Naive thymus-derived CD8-positive, alpha-beta T cell (primary cell): ENCODE results near the gene SPEG. TPM values are rescaled to one million over a fixed set of nuclear protein-coding genes. Genes with fewer than 3 reads are reported as not detected.
A peak's percentile ranks its signal among the peaks of the same experiment; 100 is the strongest.

Experiments
- ATAC-seq, 2 donors: fragments of 150-1000 bp; cut with Tn5 transposase in 1 of 2; sonication (Bioruptor Pico), chemical (Tn5 transposase) in 1 of 2; 1 replicate in 1 of 2; 2 replicates in 1 of 2; pipeline ENCODE4 v1.10.0; 2021; ENCODE audit warnings: mild to moderate bottlenecking in 2 of 2, moderate library complexity in 2 of 2
- POLR2A ChIA-PET: fragments of 350-600 bp; sonication (Branson Sonifier 250); formaldehyde crosslinking; loops from one replicate; lab custom pipeline; 2021; ENCODE audit warnings: antibody characterized with exemption; lab: Charles Lee
- DNase-seq, 10 donors: peaks; one replicate each; pipeline versions ENCODE4 v3.0.0 to v3.0.0-alpha.2; 2020 to 2022
- H3K27ac Mint-ChIP-seq, 10 donors: one replicate each; pipeline ENCODE4 v1.8.0; 2020 to 2022; ENCODE audit warnings: mild to moderate bottlenecking in 10 of 10, mixed read lengths in 10 of 10, moderate library complexity in 4 of 10, inconsistent platforms in 1 of 10
- H3K27me3 Mint-ChIP-seq, 5 donors: one replicate each; pipeline ENCODE4 v1.8.0; 2021 to 2022; ENCODE audit warnings: mixed read lengths in 5 of 5
- H3K36me3 Mint-ChIP-seq, 3 donors: one replicate each; pipeline ENCODE4 v1.8.0; 2020 to 2022; ENCODE audit warnings: mixed read lengths in 3 of 3, mild to moderate bottlenecking in 2 of 3, inconsistent platforms in 1 of 3
- H3K4me1 Mint-ChIP-seq, 4 donors: one replicate each; pipeline ENCODE4 v1.8.0; 2021 to 2022; ENCODE audit warnings: mixed read lengths in 4 of 4
- H3K4me3 Mint-ChIP-seq, 10 donors: one replicate each; pipeline ENCODE4 v1.8.0; 2020 to 2022; ENCODE audit warnings: mild to moderate bottlenecking in 10 of 10, mixed read lengths in 10 of 10, moderate library complexity in 6 of 10, inconsistent platforms in 1 of 10
- H3K9me3 Mint-ChIP-seq, 9 donors: one replicate each; pipeline ENCODE4 v1.8.0; 2020 to 2022; ENCODE audit warnings: mixed read lengths in 9 of 9, mild to moderate bottlenecking in 3 of 9, inconsistent platforms in 1 of 9, moderate library complexity in 1 of 9
- polyA plus RNA-seq, 3 donors: library from polyadenylated mRNA; unstranded; fragments of 300-500 nt; fragmentation: Illumina TruSeq; gene quantifications; one replicate each; pipeline ENCODE4 v1.2.3, GENCODE V29; 2021
- total RNA-seq, 8 experiments: library from RNA in 2 of 8; stranded (reverse) in 2 of 8; gene quantifications; one replicate each; pipeline ENCODE4 v1.2.3 and lab custom pipeline; 2021 to 2026

SPEG gene
- total and polyA plus RNA-seq, 5 experiments from 2014 or later: 1.6 to 22.5 (median 3.0) TPM

- DNase-seq: no peak
- Mint-ChIP-seq H3K4me3 (peak within 1 kb of the TSS in 3 of 10 donors; percentile 14 to 47 (median 41)), H3K4me1 (peaks cover 1 to 9% (median 3%) of the 10 kb centered on the region in 4 donors), H3K9me3 (peaks cover 0 to 2% (median 0%) of the 10 kb centered on the region in 9 donors), H3K27ac (no peak within 1 kb of the TSS), H3K36me3 (peaks cover 0 to 2% (median 0%) of the 10 kb centered on the region in 3 donors), H3K27me3 (peaks cover 16 to 62% (median 32%) of the 10 kb centered on the region in 5 donors)
- POLR2A ChIA-PET: no interaction called here
- no peak for ATAC-seq
Observed at GRCh38 chr2:219418155-219419011, 16.3 kb upstream of the SPEG start, which contains the start of gene DES. TSS of gene DES (plus strand) at chr2:219418377. CDS start at chr2:219418463, 86 bp downstream.

- no peak overlapping the region for H3K27ac Mint-ChIP-seq
- H3K4me1 Mint-ChIP-seq: peaks cover 1 to 9% (median 3%) of the 10 kb centered on the region in 4 donors
- ATAC-seq: no peak
- POLR2A ChIA-PET: no interaction called here
- H3K9me3 Mint-ChIP-seq: no peaks in the 10 kb centered on the region
- peak overlapping the region in 2 of 10 donors; percentile 14 to 47 for H3K4me3 Mint-ChIP-seq
- peaks cover 14 to 62% (median 30%) of the 10 kb centered on the region in 5 donors for H3K27me3 Mint-ChIP-seq
- no peak for DNase-seq
- H3K36me3 Mint-ChIP-seq: no peaks in the 10 kb centered on the region
Observed at GRCh38 chr2:219419012-219419324, 15.7 kb upstream of the SPEG start.

GRCh38 chr2:219419331-219420197, 15.1 kb upstream of the SPEG start:
- Mint-ChIP-seq H3K9me3 (no peaks in the 10 kb centered on the region), H3K4me3 (peak overlapping the region in 4 of 10 donors; percentile 14 to 47 (median 38))

GRCh38 chr2:219420687-219421086, 14.0 kb upstream of the SPEG start:
- H3K36me3 Mint-ChIP-seq: no peaks in the 10 kb centered on the region
- no peak overlapping the region for H3K4me3 Mint-ChIP-seq
- no peak for DNase-seq
- H3K4me1 Mint-ChIP-seq: peaks cover 1 to 9% (median 3%) of the 10 kb centered on the region in 4 donors
- peaks cover 15 to 78% (median 32%) of the 10 kb centered on the region in 5 donors for H3K27me3 Mint-ChIP-seq
- H3K9me3 Mint-ChIP-seq: no peaks in the 10 kb centered on the region
- no peak overlapping the region for H3K27ac Mint-ChIP-seq
- POLR2A ChIA-PET: no interaction called here
- ATAC-seq: no peak

More at GRCh38 chr2:219419331-219420197, 15.1 kb upstream of the SPEG start:
- H3K36me3 Mint-ChIP-seq: no peaks in the 10 kb centered on the region
- DNase-seq (no peak), ATAC-seq (no peak)
- no peak overlapping the region for H3K27ac Mint-ChIP-seq
- H3K4me1 Mint-ChIP-seq: peaks cover 1 to 9% (median 3%) of the 10 kb centered on the region in 4 donors
- POLR2A ChIA-PET: no interaction called here
- peaks cover 15 to 66% (median 32%) of the 10 kb centered on the region in 5 donors for H3K27me3 Mint-ChIP-seq

GRCh38 chr2:219421323-219421722, 13.3 kb upstream of the SPEG start:
- Mint-ChIP-seq H3K27me3 (peaks cover 15 to 84% (median 38%) of the 10 kb centered on the region in 5 donors), H3K9me3 (no peaks in the 10 kb centered on the region), H3K36me3 (no peaks in the 10 kb centered on the region), H3K27ac (no peak overlapping the region), H3K4me3 (no peak overlapping the region), H3K4me1 (peaks cover 1 to 9% (median 3%) of the 10 kb centered on the region in 4 donors)
- POLR2A ChIA-PET: no interaction called here
- ATAC-seq: no peak
- no peak for DNase-seq

GRCh38 chr2:219422952-219423534, 11.6 kb upstream of the SPEG start:
- Mint-ChIP-seq H3K9me3 (no peaks in the 10 kb centered on the region), H3K27ac (peak overlapping the region in 1 of 10 donors; percentile 13), H3K36me3 (no peaks in the 10 kb centered on the region), H3K27me3 (peaks cover 13 to 86% (median 42%) of the 10 kb centered on the region in 5 donors), H3K4me1 (peaks cover 1 to 9% (median 3%) of the 10 kb centered on the region in 4 donors), H3K4me3 (no peak overlapping the region)
- DNase-seq: no peak
- ATAC-seq: no peak
- POLR2A ChIA-PET: interaction anchor here (0.6 kb wide), 1 partner anchor 34 kb away, joined by 3 read pairs; no protein-coding TSS in a partner anchor

- POLR2A ChIA-PET: no interaction called here
Observed at GRCh38 chr2:219423652-219424377, 10.8 kb upstream of the SPEG start.

GRCh38 chr2:219425238-219426067, 9.2 kb upstream of the SPEG start:
- Mint-ChIP-seq H3K27me3 (peaks cover 4 to 68% (median 26%) of the 10 kb centered on the region in 5 donors), H3K36me3 (no peaks in the 10 kb centered on the region), H3K27ac (peak overlapping the region in 1 of 10 donors; percentile 11), H3K4me1 (peaks cover 0 to 2% (median 0%) of the 10 kb centered on the region in 4 donors), H3K4me3 (no peak overlapping the region), H3K9me3 (no peaks in the 10 kb centered on the region)
- DNase-seq: no peak
- ATAC-seq: no peak
- POLR2A ChIA-PET: no interaction called here

More at GRCh38 chr2:219423652-219424377, 10.8 kb upstream of the SPEG start:
- Mint-ChIP-seq H3K36me3 (no peaks in the 10 kb centered on the region), H3K4me1 (peaks cover 1 to 7% (median 3%) of the 10 kb centered on the region in 4 donors), H3K27ac (peak overlapping the region in 1 of 10 donors; percentile 9), H3K9me3 (no peaks in the 10 kb centered on the region), H3K27me3 (peaks cover 13 to 84% (median 42%) of the 10 kb centered on the region in 5 donors), H3K4me3 (no peak overlapping the region)
- no peak for DNase-seq
- no peak for ATAC-seq

GRCh38 chr2:219426068-219426443, 8.6 kb upstream of the SPEG start:
- no peak for DNase-seq
- Mint-ChIP-seq H3K27me3 (peaks cover 1 to 62% (median 22%) of the 10 kb centered on the region in 5 donors), H3K4me1 (peaks cover 0 to 2% (median 0%) of the 10 kb centered on the region in 4 donors), H3K36me3 (no peaks in the 10 kb centered on the region), H3K9me3 (no peaks in the 10 kb centered on the region), H3K4me3 (no peak overlapping the region), H3K27ac (no peak overlapping the region)
- POLR2A ChIA-PET: no interaction called here
- no peak for ATAC-seq

- DNase-seq (no peak), ATAC-seq (no peak)
- Mint-ChIP-seq H3K27ac (peak overlapping the region in 1 of 10 donors; percentile 62), H3K36me3 (no peaks in the 10 kb centered on the region), H3K4me3 (no peak overlapping the region), H3K4me1 (peaks cover 0 to 3% (median 0%) of the 10 kb centered on the region in 4 donors), H3K27me3 (peaks cover 1 to 56% (median 19%) of the 10 kb centered on the region in 5 donors), H3K9me3 (no peaks in the 10 kb centered on the region)
- POLR2A ChIA-PET: no interaction called here
Observed at GRCh38 chr2:219426534-219427136, 8.0 kb upstream of the SPEG start.

- Mint-ChIP-seq H3K27ac (no peak overlapping the region), H3K4me3 (no peak overlapping the region), H3K4me1 (peaks cover 0 to 3% (median 0%) of the 10 kb centered on the region in 4 donors), H3K36me3 (no peaks in the 10 kb centered on the region), H3K27me3 (peaks cover 1 to 40% (median 20%) of the 10 kb centered on the region in 5 donors), H3K9me3 (no peaks in the 10 kb centered on the region)
- POLR2A ChIA-PET: no interaction called here
- ATAC-seq (no peak), DNase-seq (no peak)
Observed at GRCh38 chr2:219428469-219428868, 6.2 kb upstream of the SPEG start.
